ENCODE results near the gene DUSP2. TPM values are rescaled to one million over a fixed set of nuclear protein-coding genes. Genes with fewer than 3 reads are reported as not detected.

Gene DUSP2, protein sequence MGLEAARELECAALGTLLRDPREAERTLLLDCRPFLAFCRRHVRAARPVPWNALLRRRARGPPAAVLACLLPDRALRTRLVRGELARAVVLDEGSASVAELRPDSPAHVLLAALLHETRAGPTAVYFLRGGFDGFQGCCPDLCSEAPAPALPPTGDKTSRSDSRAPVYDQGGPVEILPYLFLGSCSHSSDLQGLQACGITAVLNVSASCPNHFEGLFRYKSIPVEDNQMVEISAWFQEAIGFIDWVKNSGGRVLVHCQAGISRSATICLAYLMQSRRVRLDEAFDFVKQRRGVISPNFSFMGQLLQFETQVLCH
- 10 to 100 TPM in 1 of 4 donors, 1 to 10 TPM in 3; 2.7 to 28.1 (median 5.6) TPM for total RNA-seq

- Histone ChIP-seq H3K36me3 (no peaks in the 10 kb centered on the region), H3K4me1 (peaks cover 0 to 41% (median 33%) of the 10 kb centered on the region in 4 donors), H3K4me3 (peak within 1 kb of the TSS; percentile 47 to 90 (median 72)), H3K27ac (peak within 1 kb of the TSS; percentile 74 to 97 (median 82)), H3K9me3 (no peaks in the 10 kb centered on the region), H3K27me3 (no peaks in the 10 kb centered on the region)
- DNase-seq, result peak; percentile 79 to 96 (median 95)
- peak in 1 of 6 experiments; percentile 10 for TF ChIP-seq CTCF (IDR thresholded peaks at IDR 0.05)
- peak; percentile 74 to 78 for TF ChIP-seq POLR2A (IDR thresholded peaks at IDR 0.05)
Observed at GRCh38 chr2:96145036-96145847, at the start of gene DUSP2. TSS of gene DUSP2 (minus strand) at chr2:96145440. CDS start at chr2:96145354, 86 bp downstream.

GRCh38 chr2:96191937-96192670, 46.9 kb upstream of the DUSP2 start:
- Histone ChIP-seq H3K36me3 (peaks cover 0 to 80% (median 3%) of the 10 kb centered on the region in 3 donors), H3K9me3 (no peaks in the 10 kb centered on the region), H3K4me3 (no peak overlapping the region), H3K27ac (no peak overlapping the region), H3K4me1 (peaks cover 0 to 19% (median 0%) of the 10 kb centered on the region in 4 donors), H3K27me3 (no peaks in the 10 kb centered on the region)
- TF ChIP-seq POLR2A (IDR thresholded peaks at IDR 0.05), result no peak
- TF ChIP-seq CTCF (IDR thresholded peaks at IDR 0.05), result no peak
- no peak for DNase-seq

DNA sequence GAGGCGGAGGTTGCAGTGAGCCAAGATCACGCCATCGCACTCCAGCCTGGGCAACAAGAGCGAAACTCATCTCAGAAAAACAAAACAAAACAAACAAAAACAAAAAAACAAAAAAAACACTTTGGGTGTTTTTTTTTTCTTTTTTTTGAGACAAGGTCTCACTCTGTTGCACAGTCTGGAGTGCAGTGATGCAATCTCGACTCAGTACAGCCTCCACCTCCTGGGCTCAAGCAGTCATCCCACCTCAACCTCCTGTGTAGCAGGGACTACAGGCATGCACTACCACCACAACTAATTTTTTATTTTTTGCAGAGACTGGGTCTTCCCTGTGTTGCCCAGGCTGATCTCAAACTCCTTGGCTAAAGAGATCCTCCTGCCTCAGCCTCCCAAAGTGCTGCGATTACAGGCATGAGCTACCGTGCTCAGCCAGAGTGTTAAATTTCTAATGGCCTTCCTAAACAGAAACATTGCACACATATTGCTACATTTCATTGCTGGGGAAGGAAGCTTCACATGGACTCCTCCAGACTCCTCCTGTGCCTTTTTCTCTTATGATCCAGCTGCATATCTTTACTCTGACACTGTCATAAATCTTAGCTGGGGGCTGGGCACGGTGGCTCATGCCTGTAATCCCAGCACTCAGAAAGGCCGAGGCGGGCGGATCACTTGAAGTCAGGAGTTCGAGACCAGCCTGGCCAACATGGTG, 43.7 kb upstream of the DUSP2 start:
- Histone ChIP-seq H3K9me3 (no peaks in the 10 kb centered on the region), H3K4me1 (peaks cover 0 to 5% (median 0%) of the 10 kb centered on the region in 4 donors), H3K27ac (no peak overlapping the region), H3K4me3 (no peak overlapping the region), H3K27me3 (no peaks in the 10 kb centered on the region), H3K36me3 (peaks cover 0 to 97% (median 3%) of the 10 kb centered on the region in 3 donors)
- TF ChIP-seq POLR2A (IDR thresholded peaks at IDR 0.05), result no peak
- no peak for TF ChIP-seq CTCF (IDR thresholded peaks at IDR 0.05)
- no peak for DNase-seq

DNA sequence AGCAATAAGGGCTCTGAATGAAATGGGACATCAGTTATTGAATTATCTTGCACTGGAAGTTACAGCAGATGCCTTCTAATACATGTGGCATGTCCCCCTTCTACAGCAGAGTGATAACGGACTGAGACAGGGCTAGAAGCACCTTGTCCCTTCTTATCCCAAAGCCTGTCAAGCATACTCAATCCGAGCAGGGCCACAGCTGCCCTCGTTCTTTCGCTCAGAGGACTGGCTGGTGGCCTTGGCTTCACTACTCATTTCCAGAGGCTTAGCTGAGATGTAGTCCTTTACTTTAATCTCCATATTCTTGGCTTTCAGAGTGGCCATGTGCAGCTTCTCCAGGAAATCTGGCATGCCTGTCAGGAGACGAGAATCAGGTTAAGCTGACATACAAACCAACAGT, 41.3 kb upstream of the DUSP2 start:
- Histone ChIP-seq H3K36me3 (peaks cover 0 to 77% (median under 1%) of the 10 kb centered on the region in 3 donors), H3K27me3 (no peaks in the 10 kb centered on the region), H3K27ac (no peak overlapping the region), H3K4me3 (no peak overlapping the region), H3K4me1 (peaks cover 0 to 5% (median 0%) of the 10 kb centered on the region in 4 donors), H3K9me3 (no peaks in the 10 kb centered on the region)
- TF ChIP-seq POLR2A (IDR thresholded peaks at IDR 0.05) (no peak), CTCF (IDR thresholded peaks at IDR 0.05) (no peak)
- DNase-seq, result no peak

DNA sequence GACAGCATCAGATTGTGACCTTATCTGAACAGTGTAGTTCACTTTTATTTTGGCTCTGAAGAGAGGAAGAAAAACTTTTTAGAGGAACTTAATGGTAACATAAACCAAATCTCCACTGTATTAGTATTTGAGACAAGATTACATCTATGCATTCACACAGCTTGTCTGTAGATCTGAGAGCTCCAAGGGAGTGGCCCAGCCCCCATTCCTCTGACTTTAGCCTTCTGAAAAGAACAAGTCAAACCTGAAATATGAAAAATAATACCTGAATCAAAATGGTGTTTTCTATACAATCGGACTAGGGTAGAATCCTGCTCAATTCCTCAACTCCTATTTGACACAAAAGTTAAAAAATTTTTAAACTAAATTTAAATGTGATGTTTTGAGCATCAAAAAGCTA, 40.3 kb upstream of the DUSP2 start:
- Histone ChIP-seq H3K4me1 (peaks cover 0 to 5% (median 0%) of the 10 kb centered on the region in 4 donors), H3K36me3 (peaks cover 0 to 67% (median 0%) of the 10 kb centered on the region in 3 donors), H3K4me3 (no peak overlapping the region), H3K9me3 (no peaks in the 10 kb centered on the region), H3K27ac (no peak overlapping the region), H3K27me3 (no peaks in the 10 kb centered on the region)
- no peak for DNase-seq
- TF ChIP-seq POLR2A (IDR thresholded peaks at IDR 0.05), result no peak
- no peak for TF ChIP-seq CTCF (IDR thresholded peaks at IDR 0.05)

Measured in Peyer's patch (tissue), 4 donors.